Thymus (tissue), 11 donors: Measurements from ENCODE around the gene ALG9. TPM values are rescaled to one million over a fixed set of nuclear protein-coding genes. Genes with fewer than 3 reads are reported as not detected.

ENCODE experiments used
- DNase-seq, 9 donors: peaks; one replicate each; pipeline ENCODE4 v3.0.0-alpha.2; 2013; ENCODE audit warnings: low spot score in 9 of 9, low read depth in 6 of 9, missing footprints in 1 of 9
- H3K27ac ChIP-seq, 2 donors: one replicate each; pipeline ENCODE4 v1.5.1; 2013; ENCODE audit warnings: control low read depth in 1 of 2, low read depth in 1 of 2, low read length in 1 of 2, mild to moderate bottlenecking in 1 of 2, moderate library complexity in 1 of 2
- H3K27me3 ChIP-seq, 2 donors: one replicate each; pipeline ENCODE4 v1.5.1; 2013; ENCODE audit warnings: low read length in 1 of 2; ENCODE audit not compliant: control insufficient read depth in 2 of 2, insufficient read depth in 1 of 2
- H3K36me3 ChIP-seq, 2 donors: one replicate each; pipeline ENCODE4 v1.5.1; 2013; ENCODE audit warnings: low read length in 1 of 2, mild to moderate bottlenecking in 1 of 2, moderate library complexity in 1 of 2; ENCODE audit not compliant: control insufficient read depth in 2 of 2, insufficient read depth in 2 of 2
- H3K4me1 ChIP-seq, 2 donors: one replicate each; pipeline ENCODE4 v1.5.1; 2013; ENCODE audit warnings: low read length in 2 of 2; ENCODE audit not compliant: control insufficient read depth in 2 of 2, insufficient read depth in 2 of 2
- H3K4me3 ChIP-seq, 2 donors: one replicate each; pipeline ENCODE4 v1.5.1; 2013; ENCODE audit warnings: low read length in 2 of 2, control low read depth in 1 of 2, mild to moderate bottlenecking in 1 of 2
- H3K9me3 ChIP-seq, 2 donors: one replicate each; pipeline ENCODE4 v1.5.1; 2013; ENCODE audit warnings: low read length in 1 of 2, mild to moderate bottlenecking in 1 of 2; ENCODE audit not compliant: control insufficient read depth in 2 of 2, insufficient read depth in 1 of 2
- WGBS: extraction: QIAGEN DNeasy Blood & Tissue Kit; methylation state at CpG from one replicate; pipeline ENCODE4 v1.1.7; 2013; 5-methylcytosine and 5-hydroxymethylcytosine counted together
- polyA plus RNA-seq: library from polyadenylated mRNA; stranded (reverse); fragments of 200-250 nt; gene quantifications from one replicate; pipeline ENCODE4 v1.2.3, GENCODE V29; 2013
- total RNA-seq: library from RNA; stranded (reverse); fragments of 120-200 nt; gene quantifications from one replicate; pipeline ENCODE4 v1.2.4, GENCODE V29; 2013
- donor health status: healthy.

The ALG9 gene
- total and polyA plus RNA-seq, 2 donors, result 22.7 to 31.0 TPM

DNA sequence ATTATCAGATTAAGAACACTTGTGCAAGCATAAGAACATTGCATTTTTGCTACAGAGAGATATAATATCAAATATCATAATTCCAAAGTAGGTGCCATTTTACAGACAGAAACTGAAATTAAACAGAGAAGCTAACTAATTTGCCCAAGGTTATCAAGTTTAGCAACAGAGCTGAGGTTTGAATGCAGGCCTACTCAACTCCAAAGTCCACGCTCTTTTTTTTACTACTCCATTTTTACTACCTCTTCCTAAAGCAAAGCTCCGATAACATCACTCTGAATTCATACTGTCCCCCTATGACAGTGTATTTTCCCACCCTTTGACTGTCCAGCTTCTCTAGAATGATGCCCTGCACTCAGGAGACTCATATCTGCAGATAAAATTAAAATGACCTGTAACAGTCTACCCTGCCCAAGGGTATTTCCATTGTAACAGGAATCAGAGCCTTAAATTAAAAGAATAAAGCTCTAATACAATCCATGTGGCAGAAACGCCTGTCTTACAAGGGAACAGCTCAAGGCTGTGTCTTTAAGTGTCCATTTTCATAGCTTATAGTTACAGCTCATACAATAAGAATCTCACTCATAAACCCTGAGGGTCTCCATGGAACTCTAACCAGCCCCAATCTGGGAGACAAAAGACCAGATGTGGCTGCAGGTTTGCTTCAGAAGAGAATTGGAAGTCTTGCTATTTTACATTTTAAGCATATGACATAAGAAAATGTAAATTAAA, 36.8 kb downstream of the ALG9 start:
- Histone ChIP-seq H3K27me3 (no peaks in the 10 kb centered on the region), H3K9me3 (no peaks in the 10 kb centered on the region), H3K36me3 (peaks cover 28 to 40% of the 10 kb centered on the region in 2 donors), H3K4me3 (no peak overlapping the region), H3K27ac (no peak overlapping the region), H3K4me1 (no peaks in the 10 kb centered on the region)
- DNase-seq, result no peak
- 97% methylated on average over 3 of the region's 3 CpGs for WGBS

DNA sequence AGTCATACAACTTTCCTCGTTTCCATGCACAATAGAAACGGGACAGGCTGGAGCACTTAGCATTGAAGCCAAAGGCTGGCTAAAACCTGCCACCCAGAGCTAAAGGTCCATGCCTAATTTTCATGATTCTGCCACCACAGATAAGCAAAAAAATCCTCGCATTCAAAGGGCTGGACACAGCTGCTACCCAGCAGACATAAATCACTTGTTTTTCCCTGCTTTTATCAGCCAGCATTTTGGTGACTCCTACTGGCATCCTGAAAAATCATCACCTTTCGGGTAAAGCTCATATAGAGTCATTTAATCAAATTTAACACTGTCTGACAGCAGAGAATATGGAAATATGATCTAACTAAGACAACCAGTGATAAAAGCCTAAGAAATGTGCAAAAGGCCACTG, 37.9 kb downstream of the ALG9 start:
- 97% methylated on average over 4 of the region's 4 CpGs for WGBS
- H3K4me3 ChIP-seq, result no peak overlapping the region
- peaks cover 29 to 40% of the 10 kb centered on the region in 2 donors for H3K36me3 ChIP-seq
- no peaks in the 10 kb centered on the region for H3K4me1 ChIP-seq
- H3K27ac ChIP-seq, result no peak overlapping the region
- no peaks in the 10 kb centered on the region for H3K27me3 ChIP-seq
- no peak for DNase-seq
- no peaks in the 10 kb centered on the region for H3K9me3 ChIP-seq

DNA sequence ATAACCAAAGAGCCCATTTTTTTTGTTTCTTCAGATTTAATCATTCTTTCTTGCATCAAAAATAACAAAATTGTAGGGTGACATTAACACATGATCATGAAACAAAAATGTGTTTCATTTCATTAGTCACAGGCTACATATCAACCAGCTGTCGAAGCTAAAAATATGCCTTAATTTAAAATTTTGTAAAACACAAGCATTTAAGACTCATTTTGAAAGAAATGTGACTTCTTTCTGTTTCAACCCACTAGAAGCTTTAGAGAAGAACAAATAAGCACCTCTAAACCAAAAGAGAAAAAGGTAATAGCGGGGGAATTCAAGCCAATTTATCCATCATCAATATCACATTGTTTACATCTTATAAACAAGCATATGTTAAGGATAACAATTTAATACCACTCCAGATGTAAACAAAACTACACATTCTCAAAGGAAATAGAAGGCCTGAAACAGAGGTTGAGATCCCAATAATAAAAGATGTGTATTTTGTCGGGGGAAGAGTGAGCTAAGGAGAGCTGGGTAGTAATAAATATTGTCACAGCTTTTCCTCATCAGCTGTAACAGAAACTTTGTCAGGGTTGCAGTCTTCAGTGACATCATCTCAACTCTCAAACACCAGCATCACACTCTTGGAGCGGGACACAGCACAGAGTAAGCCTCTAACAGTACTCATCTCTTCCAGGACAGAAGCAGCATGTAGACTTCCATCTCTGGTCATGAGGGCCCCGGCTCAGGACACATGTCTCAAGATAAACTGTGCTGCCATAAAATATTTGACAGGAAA, 42.0 kb downstream of the ALG9 start:
- no peaks in the 10 kb centered on the region for H3K27me3 ChIP-seq
- no peaks in the 10 kb centered on the region for H3K9me3 ChIP-seq
- no peak overlapping the region for H3K27ac ChIP-seq
- WGBS, result 95% methylated on average over 5 of the region's 5 CpGs
- H3K4me3 ChIP-seq, result no peak overlapping the region
- no peaks in the 10 kb centered on the region for H3K4me1 ChIP-seq
- no peak for DNase-seq
- peaks cover 15 to 17% of the 10 kb centered on the region in 2 donors for H3K36me3 ChIP-seq

DNA sequence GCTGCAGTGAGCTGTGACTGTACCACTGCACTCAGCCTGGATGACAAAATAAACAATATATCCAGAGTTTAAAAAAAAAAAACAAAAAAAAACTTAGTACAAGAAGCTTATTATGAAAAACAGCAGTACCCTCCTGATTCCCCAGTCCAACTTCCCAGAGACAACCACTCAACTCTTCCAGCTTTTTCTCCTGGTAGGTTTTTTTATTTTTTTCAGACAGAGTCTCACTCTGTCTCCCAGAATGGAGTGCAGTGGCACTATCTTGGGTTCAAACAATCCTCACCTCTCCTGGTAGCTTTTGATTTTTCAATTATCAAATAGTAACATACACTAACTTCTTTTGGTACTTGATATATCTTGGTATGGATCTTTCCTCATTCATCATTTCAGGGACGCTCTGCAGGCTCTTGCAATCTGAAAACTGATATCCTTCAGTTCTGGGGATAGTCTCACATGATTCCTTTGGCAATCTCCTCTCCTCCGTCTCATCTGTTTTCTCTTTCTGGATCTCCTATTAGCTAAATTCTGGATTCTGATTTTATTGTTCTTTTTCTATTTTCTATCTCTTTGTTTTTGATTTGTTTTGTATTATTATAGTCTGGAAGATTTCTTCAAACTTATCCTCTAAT, 44.9 kb downstream of the ALG9 start:
- H3K4me3 ChIP-seq, result no peak overlapping the region
- 94% methylated on average over 2 of the region's 2 CpGs for WGBS
- no peaks in the 10 kb centered on the region for H3K27me3 ChIP-seq
- H3K4me1 ChIP-seq, result no peaks in the 10 kb centered on the region
- no peaks in the 10 kb centered on the region for H3K9me3 ChIP-seq
- H3K36me3 ChIP-seq, result peaks cover 9 to 14% of the 10 kb centered on the region in 2 donors
- H3K27ac ChIP-seq, result no peak overlapping the region
- DNase-seq, result no peak

DNA sequence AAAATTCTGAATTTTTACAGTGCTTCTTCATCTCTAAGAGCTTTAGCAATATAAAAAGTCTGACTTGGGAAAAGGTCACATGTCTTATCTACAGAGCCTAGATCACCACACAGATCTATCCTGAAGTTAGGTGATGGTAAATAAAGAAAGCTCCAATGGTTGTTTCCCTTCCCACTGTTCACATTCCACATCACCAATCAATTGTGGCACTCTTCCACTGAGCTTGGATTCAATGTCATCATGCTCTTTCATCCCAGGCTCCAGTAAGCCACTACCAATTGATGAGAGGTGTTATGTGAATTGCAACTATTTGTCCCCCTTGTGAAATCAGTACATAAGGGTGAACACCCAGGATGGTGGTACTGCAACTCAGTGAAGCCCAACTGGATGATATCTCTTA, 47.8 kb downstream of the ALG9 start:
- DNase-seq, result no peak
- Histone ChIP-seq H3K27me3 (no peaks in the 10 kb centered on the region), H3K36me3 (peaks cover 4 to 7% of the 10 kb centered on the region in 2 donors), H3K4me1 (peaks cover 0 to 2% of the 10 kb centered on the region in 2 donors), H3K27ac (no peak overlapping the region), H3K9me3 (no peaks in the 10 kb centered on the region), H3K4me3 (no peak overlapping the region)

DNA sequence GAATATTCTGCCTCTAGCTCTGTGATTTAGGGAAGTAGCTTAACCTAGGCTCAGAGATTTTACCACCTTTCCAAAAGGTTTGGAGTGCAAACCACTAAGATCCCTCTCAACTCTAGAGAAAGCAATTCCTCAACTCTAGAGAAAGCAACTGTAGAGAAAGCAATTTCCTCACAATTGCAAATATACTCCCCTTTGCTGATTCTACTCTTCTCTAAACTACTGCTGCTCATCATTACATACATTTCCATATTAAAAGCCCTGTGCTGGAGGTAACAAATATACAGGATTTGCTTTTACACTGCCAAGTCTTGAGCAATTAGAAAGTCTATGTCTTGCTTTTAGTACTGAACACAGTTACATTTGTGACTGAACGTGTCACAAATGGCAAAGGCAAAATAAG, 48.2 kb downstream of the ALG9 start:
- Histone ChIP-seq H3K4me3 (no peak overlapping the region), H3K4me1 (peaks cover 0 to 2% of the 10 kb centered on the region in 2 donors), H3K27me3 (no peaks in the 10 kb centered on the region), H3K27ac (no peak overlapping the region), H3K36me3 (peaks cover 3 to 7% of the 10 kb centered on the region in 2 donors), H3K9me3 (no peaks in the 10 kb centered on the region)
- 98% methylated on average over 1 of the region's 1 CpG for WGBS
- no peak for DNase-seq

DNA sequence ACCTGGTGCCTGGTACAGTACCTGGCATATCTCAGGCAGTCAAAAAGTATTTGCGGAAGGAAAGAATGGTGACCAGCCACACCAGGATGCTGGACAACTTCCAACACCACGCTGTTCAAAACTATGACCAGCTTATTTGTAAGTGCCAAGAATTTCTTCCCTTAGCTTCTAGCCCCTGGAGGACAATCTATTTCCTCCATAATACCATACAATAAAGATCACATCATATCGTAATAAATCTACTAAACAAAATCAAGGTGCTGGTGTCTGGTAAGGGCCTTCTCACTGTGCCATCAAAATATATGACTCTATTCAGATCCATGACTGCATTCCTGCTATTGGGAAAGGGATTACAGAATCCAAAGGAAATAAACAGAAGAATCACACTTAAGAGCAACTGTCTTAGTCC, 51.5 kb downstream of the ALG9 start:
- Histone ChIP-seq H3K9me3 (no peaks in the 10 kb centered on the region), H3K4me1 (peaks cover 0 to 2% of the 10 kb centered on the region in 2 donors), H3K27ac (no peak overlapping the region), H3K36me3 (peaks cover 0 to 3% of the 10 kb centered on the region in 2 donors), H3K4me3 (no peak overlapping the region), H3K27me3 (no peaks in the 10 kb centered on the region)
- no peak for DNase-seq
- WGBS, result 96% methylated on average over 3 of the region's 3 CpGs

DNA sequence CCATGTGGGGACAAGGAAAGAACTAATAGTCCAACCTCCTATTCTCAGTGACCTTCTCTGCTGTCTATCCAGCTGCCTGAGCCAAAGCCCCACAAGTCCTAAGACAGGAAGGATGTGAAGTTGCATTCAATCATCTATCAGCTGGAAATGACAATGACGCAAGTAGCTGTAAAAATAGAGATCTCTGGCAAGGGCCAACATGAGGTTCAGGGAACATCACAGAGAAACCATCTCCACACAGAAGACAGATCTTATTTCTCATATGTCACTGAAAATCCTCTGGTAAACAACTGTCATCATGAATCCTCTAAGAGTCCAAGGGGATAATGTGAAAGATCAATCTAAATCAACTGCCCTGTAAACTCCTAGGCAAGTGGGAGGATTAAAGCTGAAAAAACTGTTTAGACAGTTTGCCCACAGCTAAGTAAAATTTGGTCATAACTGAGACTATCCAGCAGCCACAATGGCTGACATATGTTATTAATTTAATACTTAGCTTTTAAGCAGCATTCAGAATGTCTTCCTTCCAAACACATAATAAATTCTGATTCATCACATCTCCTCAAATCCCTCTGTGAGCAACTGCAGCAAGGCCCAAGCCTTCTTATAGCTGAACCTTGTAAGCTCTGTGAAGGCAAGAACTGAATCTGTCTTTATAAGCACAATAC, 52.1 kb downstream of the ALG9 start:
- no peak overlapping the region for H3K4me3 ChIP-seq
- no peaks in the 10 kb centered on the region for H3K27me3 ChIP-seq
- H3K36me3 ChIP-seq, result peaks cover 0 to 3% of the 10 kb centered on the region in 2 donors
- no peaks in the 10 kb centered on the region for H3K9me3 ChIP-seq
- peaks cover 0 to 2% of the 10 kb centered on the region in 2 donors for H3K4me1 ChIP-seq
- no peak overlapping the region for H3K27ac ChIP-seq
- 90% methylated on average over 1 of the region's 1 CpG for WGBS
- no peak for DNase-seq
